KMS-11 (cell line): ENCODE measurements around the gene TSEN2.

ENCODE experiments used
- H2AFZ ChIP-seq: fragments of 200-600 bp; sonication (generic); 2 replicates; pipeline ENCODE4 v1.6.1; 2016; ENCODE audit warnings: antibody characterized with exemption, mixed run types, low read depth
- H3K27ac ChIP-seq: fragments of 200-600 bp; sonication (generic); 2 replicates; pipeline ENCODE4 v1.6.1; 2016; ENCODE audit warnings: mild to moderate bottlenecking, mixed run types
- H3K27me3 ChIP-seq: fragments of 200-600 bp; sonication (generic); 2 replicates; pipeline ENCODE4 v1.6.1; 2017; ENCODE audit warnings: mild to moderate bottlenecking, low read depth, mixed run types, moderate library complexity; ENCODE audit not compliant: insufficient read depth
- H3K36me3 ChIP-seq: fragments of 200-600 bp; sonication (generic); 2 replicates; pipeline ENCODE4 v1.6.1; 2017; ENCODE audit warnings: mild to moderate bottlenecking, mixed run types; ENCODE audit not compliant: insufficient read depth
- H3K4me1 ChIP-seq: fragments of 200-600 bp; sonication (generic); 2 replicates; pipeline ENCODE4 v1.6.1; 2016; ENCODE audit warnings: mild to moderate bottlenecking, low read depth, mixed run types; ENCODE audit not compliant: poor library complexity, severe bottlenecking
- H3K4me2 ChIP-seq: fragments of 200-600 bp; sonication (generic); 2 replicates; pipeline ENCODE4 v1.7.0; 2016; ENCODE audit warnings: mild to moderate bottlenecking, mixed run types
- H3K4me3 ChIP-seq: fragments of 200-600 bp; sonication (generic); IDR thresholded peaks from 2 replicates; pipeline ENCODE4 v1.6.1; 2017; ENCODE audit warnings: low read depth, low read length, mixed read lengths; ENCODE audit not compliant: insufficient read depth
- H3K79me2 ChIP-seq: fragments of 200-600 bp; sonication (generic); 2 replicates; pipeline ENCODE4 v1.6.1; 2016; ENCODE audit warnings: low read depth, mixed run types; ENCODE audit not compliant: insufficient read depth
- H3K9ac ChIP-seq: fragments of 200-600 bp; sonication (generic); 2 replicates; pipeline ENCODE4 v1.6.1; 2016; ENCODE audit warnings: mild to moderate bottlenecking, mixed run types
- H4K20me1 ChIP-seq: fragments of 200-600 bp; sonication (generic); 2 replicates; pipeline ENCODE4 v1.6.1; 2016; ENCODE audit warnings: mild to moderate bottlenecking, mixed run types; ENCODE audit not compliant: insufficient read depth
- CTCF ChIP-seq: fragments of 200-600 bp; sonication (generic); conservative IDR thresholded peaks from 2 replicates; pipeline ENCODE4 v1.6.1; 2017; ENCODE audit warnings: low read depth, mild to moderate bottlenecking, antibody characterized with exemption, low read length, moderate library complexity, mixed read lengths

Gene TSEN2

GRCh38 chr3:12582730-12583129, 98.5 kb downstream of the TSEN2 start:
- H3K79me2 ChIP-seq = no peaks in the 10 kb centered on the region
- no peak overlapping the region for H2AFZ ChIP-seq
- H3K27me3 ChIP-seq = no peaks in the 10 kb centered on the region
- no peak for TF ChIP-seq CTCF
- H3K27ac ChIP-seq = no peak overlapping the region
- H3K4me2 ChIP-seq = no peak overlapping the region
- H3K4me3 ChIP-seq = no peak overlapping the region
- no peaks in the 10 kb centered on the region; the same call in 1 of the 2 replicates for H3K36me3 ChIP-seq
- H3K9ac ChIP-seq = no peak overlapping the region
- no peaks in the 10 kb centered on the region for H4K20me1 ChIP-seq
- no peaks in the 10 kb centered on the region for H3K4me1 ChIP-seq
